GM21825 (cell line): ENCODE measurements around the gene YY1.
"Not testable (repeated sequence)": the region's sequence is repeated elsewhere in the genome, so short reads cannot be mapped to it uniquely, and the experiment has no call there.

ENCODE experiments used
- ATAC-seq: cut with Tn5 transposase; IDR thresholded peaks from one replicate; pipeline ENCODE4 v1.9.1; 2021; ENCODE audit warnings: mild to moderate bottlenecking, moderate library complexity; ENCODE audit not compliant: unreplicated experiment

YY1 gene

DNA sequence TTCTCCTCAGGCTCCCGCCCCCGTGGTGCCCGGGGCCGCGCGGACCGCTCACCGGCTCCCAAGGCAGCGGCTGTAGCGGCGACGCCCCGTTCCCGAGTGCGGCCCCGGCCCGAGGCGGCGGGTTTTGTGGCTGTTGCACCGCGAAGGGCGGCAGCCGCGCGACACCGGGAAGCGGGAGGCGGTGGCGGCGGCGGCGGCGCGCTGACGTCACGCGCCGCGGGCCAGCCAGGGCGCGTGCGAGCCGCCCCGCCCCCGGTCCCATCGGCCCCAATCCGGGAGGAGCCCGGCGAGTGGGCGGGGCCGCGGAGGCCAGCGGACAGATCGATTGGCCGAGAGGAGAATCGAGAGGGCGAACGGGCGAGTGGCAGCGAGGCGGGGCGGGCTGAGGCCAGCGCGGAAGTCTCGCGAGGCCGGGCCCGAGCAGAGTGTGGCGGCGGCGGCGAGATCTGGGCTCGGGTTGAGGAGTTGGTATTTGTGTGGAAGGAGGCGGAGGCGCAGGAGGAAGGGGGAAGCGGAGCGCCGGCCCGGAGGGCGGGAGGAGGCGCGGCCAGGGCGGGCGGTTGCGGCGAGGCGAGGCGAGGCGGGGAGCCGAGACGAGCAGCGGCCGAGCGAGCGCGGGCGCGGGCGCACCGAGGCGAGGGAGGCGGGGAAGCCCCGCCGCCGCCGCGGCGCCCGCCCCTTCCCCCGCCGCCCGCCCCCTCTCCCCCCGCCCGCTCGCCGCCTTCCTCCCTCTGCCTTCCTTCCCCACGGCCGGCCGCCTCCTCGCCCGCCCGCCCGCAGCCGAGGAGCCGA lies at the start of gene YY1:
TSS of gene YY1 (plus strand) at position 726 of the 792 bp plus-strand sequence. CDS start 101 bp downstream, outside the sequence.
- peak; percentile 74 for ATAC-seq

DNA sequence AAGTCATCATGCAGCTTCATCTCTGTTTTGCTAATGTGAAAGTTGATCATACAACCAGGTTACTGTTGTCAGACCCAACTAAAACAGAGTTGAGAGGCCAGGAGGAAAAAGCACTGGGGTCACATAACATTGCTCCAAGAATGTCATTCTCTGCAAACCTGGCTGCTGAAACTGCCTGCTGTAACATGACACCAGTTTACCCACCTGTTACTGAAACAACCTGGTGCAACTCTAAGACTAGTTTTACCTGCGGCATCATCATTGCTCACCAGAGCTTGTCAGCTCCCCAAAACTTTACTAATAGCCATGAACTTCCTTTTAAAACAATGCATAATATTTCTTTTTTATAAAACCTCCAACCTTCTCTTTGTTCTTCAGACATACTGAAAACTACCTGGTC lies 48.8 kb upstream of the YY1 start:
- ATAC-seq = no peak

DNA sequence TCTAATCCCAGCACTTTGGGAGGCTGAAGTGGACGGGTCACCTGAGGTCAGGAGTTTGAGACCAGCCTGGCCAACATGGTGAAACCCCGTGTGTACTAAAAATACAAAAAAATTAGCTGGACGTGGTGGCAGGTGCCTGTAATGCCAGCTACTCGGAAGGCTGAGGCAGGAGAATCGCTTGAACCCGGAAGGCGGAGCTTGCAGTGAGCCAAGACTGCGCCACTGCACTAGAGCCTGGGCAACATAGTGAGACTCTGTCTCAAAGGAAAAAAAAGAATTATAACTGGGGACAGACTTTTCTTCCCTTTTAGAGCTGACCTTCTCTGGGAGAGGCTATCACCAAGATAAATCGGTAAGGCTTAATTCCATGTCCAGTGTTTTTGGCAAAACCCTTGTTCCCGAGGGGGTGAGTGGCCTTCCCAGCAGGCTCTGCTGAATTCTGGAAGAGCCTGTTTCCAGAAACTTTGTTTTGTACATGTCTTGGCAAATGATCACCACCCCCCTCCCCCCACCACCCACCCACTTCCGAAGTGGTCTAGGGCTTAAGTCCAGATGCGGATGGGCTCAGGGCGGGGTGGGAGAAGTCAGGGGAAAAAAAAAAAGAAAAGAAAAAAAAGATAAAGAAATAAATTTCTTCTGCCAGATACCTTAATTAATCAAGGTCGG lies 47.2 kb upstream of the YY1 start:
- ATAC-seq = no peak

DNA sequence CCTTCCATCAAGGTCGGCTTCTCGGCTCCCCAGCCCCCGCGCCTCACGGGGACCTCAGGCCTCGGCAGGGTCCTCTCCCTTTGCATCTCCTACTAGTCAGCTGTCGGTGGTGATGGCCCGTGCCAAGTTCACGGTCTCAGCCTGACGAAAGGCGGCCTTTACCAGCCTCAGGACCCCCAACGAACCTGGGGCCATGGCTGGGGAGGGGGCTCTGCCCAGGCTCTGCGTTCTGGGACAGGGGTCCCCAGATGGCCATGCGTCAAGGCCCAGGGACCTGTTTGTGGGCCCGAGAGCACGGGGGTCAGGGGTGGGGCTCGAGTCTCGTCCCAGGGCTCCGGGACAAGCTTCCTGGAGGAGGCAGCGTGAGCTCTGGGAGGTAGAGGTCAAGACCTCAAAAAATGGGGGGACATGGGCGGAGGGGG lies 46.7 kb upstream of the YY1 start:
- ATAC-seq = no peak

DNA sequence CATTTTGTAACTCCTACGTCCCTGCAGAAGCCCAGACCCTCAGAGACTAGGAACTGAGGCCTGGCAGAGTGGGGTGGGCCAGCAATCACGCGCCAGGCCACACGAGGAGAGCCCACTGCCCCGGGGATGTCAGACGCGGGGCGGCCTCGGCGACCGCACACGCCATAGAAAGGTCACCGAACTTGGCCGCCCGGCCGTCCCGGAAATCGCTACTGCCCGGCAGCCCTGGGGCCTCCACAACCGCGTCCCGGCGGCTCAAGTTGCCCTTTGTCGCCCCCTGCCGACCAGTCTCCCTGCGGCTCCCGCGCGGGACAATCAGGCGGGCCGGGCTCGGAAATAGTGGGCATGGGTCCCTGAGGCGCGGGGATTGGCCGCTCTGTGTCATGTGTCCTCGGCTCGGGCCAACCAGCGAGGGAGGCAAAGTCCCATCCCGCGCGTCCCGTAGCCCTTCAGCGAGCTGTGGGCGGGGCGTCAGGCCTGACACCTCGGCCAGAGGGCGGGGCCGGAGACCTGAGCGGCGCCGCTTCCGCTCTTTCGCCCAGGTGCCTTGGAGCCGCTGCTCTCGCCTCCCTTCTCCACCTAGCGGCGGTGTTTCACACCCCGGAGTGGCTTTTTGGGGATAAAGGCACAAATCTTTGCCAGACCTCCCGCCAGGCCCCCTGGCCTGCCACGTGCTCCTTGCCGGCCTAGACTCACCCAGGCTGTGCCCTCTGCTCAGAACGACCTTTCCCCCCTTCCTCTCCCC lies 46.1 kb upstream of the YY1 start:
- ATAC-seq = peak; percentile 97

DNA sequence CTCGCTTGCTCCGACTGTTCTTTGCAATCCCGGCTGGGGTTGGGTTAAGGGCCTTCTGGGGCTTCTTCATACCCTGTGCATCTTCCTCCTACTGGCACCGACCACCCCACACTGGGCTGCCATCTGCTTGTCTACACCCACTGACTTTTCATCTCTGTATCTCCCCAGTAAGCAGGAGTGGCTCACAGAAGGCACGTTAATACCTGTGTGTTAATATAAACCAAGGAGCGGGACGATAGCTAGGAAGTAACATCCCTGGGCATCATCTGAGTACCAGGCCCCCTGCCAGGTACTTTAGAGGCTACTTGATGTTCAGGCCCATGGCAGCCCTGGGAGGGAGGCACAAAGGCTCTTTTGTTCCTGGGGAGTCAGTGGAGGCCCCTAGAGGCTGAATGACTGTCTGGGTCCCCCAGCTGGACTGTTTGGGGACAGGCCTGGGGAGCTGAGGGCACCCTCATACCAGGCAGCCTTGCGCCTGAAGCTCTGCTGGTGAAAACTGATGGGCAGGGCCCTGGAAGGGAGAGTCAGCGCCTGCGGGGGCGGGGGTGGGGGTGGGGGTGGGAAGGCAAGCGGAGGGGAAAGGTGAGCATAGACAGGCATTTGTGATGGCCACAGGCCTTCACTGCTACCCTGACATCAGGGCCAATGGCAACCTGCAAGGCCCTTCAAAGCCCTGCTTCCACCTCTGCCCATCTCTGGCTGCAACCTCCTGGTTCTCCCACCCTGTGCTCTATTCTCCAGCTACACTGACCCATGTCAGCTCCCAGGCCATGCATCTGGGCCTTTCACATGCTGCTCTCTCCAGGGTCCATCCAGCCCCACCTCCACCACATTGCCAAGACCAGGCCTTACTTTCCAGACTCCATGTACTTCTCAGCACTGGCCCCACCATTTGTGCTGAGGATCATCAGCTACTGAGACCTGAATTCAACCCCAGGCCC lies 45.3 kb upstream of the YY1 start:
- ATAC-seq = no peak

DNA sequence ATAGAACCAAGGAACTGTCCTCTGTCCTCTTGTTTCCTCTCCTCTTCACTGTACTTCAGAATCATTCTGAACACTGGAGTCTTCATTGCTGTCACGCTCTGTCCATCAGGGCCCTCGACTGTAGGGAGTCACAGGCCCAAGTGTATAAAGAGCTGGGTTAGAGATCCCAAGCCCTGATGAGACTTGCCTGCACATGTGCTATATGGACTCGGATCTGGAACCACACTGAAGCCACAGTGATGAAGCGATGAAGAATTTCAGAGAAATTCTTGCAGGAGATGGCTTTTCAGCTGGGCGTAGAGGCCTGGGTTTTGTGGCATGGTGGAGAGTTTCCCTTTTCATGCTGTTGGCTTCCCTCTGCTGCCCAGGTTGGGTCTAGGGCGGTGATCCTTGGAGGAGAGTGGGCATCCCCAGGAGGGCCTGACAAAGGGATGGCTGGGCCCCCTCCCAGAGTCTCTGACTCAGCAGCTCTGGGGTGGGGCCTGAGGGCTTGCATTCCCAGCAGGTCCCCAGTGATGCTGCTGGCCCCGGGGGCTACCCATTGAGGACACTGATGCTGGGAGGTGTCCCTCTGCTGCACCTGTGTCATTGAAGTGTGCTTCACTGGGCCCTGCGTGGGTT lies 39.6 kb upstream of the YY1 start:
- no peak for ATAC-seq

DNA sequence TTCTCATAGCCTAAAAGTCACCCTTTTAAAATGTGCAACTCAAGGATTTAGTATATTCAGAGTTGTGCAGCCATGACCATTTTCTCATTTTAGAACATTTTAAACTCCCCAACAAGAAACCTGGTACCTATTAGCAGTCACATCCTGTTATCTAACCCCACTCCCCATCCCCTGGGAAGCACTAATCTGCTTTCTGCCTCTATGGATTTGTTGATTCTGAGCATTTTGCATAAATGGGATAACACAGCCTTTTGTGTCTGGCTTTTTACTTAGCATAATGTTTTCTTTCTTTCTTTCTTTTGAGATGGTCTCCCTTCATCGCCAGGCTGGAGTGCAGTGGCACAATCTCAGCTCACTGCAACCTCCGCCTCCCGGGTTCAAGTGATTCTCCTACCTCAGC lies 38.6 kb upstream of the YY1 start:
- ATAC-seq = no peak

DNA sequence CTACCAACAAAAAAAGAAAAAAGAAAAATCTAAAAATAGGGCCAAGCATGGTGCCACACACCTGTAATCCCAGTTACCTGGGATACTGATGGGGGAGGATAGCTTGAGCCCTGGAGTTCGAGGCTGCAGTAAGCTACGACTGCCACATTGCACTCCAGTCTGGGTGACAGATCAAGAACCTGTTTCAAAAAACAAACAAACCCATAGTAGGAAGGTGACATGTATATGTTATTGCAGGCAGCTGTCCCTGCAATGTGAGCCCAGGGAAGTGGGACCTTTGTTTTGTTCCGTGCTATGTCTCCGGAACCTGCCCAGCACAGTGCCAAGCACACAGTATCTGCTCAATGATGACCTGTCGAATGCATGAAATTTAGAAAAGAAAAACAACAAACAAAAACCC lies 37.2 kb upstream of the YY1 start:
- ATAC-seq = no peak

DNA sequence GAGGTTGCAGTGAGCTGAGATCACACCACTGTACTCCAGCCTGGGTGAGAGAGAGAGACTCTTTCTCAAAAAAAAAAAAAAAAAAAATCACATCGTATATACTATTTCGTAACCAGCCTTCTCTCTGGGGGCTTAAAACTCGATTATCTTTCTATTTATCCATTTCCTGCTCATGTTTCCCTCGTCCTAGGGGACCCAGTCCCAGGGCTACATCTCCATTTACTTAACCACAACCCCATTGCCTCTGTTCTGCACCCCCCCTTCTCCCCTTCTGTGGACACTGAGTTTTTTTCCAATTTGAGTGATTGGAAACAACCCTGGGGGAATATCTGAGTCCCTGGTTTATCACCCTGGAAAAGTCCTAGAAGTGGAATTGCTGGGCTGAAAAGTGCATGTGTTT lies 36.2 kb upstream of the YY1 start:
- no peak for ATAC-seq

DNA sequence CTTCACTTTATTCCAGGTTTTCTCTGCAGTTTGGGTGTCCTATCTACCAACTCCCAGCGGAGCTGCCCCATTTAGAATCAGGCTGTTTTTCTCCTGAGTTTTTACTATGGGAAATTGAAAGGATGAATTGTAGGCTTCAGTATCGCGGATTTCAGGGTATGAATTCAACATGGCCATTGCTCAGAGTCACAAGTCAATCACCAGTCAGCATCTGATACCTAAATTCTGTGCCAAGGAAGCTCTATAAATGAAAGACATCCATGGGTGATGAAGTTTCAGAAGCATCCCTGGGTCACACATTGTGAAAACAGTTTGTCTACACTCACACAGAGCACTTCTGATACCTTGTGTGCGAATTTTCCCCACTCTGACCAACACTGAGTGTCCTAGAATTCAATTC lies 35.8 kb upstream of the YY1 start:
- no peak for ATAC-seq

DNA sequence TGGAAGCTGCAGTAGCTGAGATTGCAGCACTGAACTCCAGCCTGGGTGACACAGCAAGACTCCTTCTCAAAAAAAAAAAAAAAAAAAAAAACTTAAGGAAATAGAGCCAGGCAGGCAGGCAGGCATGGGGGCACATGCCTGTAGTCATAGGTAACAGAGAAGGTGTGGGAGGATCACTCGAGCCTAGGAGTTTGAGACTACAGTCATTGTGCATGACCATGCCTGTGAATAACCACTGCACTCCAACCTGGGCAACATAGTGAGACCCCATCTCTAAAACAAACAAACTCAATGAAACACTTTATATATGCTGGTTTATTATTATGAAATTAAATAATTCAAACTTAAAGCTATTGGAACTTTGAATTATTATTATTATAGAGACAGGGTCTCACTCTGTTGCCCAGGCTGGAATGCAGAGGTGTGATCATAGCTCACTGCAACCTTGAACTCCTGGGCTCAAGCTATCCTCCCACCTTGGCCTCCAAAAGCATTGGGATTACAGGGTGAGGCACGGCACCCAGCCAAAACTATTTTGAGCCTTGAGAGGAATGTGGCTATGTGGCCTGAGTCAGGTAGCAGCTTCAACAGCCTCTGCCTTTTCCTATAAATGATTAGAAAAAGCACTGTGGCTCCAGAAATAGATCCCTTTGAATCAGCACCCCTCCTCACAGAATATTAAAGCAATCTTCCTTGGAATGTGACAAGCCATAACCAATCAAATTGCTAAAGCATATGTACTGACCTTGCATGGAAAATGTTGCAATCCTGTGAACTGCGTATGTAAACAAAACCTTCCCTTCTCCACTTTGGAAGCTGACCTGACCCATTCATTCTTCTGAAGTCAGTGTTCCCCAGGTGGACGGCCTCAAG lies 34.7 kb upstream of the YY1 start:
- no peak for ATAC-seq

DNA sequence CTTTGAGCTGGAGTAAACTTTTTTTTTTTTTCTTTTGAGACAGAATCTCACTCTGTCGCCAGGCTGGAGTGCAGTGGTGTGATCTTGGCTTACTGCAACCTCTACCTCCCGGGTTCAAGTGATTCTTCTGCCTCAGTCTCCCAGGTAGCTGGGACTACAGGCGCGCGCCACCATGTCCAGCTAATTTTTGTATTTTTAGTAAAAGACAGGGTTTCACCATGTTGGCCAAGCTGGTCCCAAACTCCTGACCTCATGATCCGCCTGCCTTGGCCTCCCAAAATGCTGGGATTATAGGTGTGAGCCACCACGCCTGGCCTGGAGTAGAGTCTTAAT lies 34.1 kb upstream of the YY1 start:
- not testable (repeated sequence) for ATAC-seq

DNA sequence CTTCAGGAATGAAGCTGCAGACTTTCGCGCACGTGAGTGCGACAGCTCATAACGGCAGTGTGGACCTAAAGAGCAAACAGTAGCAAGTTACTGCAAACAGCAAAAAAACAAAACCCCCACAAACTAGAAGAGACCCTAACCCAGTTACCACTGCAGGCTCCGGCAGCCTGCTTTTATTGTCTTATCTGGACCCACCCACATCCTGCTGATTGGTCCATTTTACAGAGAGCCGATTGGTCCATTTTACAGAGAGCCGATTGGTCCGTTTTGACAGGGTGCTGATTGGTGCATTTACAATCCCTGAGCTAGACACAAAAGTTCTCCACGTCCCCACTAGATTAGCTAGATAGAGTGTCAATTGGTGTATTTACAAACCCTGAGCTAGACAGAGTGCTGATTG lies 31.4 kb upstream of the YY1 start:
- not testable (repeated sequence) for ATAC-seq

DNA sequence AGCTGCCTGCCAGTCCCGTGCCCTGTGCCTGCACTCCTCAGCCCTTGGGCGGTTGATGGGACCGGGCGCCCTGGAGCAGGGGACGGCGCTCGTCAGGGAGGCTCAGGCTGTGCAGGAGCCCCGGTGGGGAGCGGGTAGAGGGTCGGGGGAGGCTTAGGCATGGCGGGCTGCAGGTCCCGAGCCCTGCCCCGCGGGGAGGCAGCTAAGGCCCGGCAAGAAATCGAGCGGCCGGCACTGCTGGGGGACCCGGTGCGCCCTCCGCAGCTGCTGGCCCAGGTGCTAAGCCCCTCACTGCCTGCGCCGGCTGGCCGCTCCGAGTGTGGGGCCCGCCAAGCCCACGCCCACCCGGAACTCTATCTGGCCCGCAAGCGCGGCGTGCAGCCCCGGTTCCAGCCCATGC lies 30.8 kb upstream of the YY1 start:
- ATAC-seq = not testable (repeated sequence)

DNA sequence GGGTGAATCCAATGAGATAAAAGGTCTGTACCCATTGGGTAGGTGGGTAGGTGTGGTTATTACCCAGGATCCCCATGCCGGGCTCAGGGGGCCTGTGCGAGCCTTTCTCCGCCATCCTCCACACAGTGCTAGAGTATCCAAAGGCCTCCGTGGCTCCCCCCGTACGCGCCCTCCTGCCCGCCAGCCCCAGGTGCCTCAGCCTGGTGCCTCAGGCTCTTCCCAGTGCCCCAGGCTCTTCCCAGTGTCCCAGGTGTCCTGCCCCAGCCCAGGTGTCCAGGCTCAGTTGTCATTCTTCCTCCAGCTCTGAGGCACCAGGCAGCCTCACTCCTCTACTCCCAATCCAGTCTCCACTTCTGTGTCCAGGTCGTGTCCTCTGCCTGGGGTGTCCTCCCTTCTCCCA lies 27.6 kb upstream of the YY1 start:
- no peak for ATAC-seq

DNA sequence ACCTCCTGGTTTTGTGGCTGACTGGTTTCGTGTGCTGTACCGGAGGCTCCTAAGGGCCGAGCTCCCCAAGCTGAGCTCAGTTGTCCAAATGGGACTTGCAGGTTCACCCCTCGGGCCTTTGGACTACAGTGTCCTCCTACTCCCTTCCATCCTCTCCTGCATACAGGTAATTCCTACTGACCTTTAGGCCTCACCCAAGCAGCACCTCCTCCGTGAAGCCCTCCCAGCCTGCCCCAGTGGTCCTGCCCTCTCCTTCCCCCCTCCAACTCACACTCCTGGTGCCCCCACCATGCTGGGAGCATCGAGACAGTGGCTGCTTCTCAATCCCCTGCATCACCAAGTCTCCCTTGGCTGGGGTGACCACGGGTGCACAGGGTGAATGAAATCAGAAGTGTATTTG lies 27.1 kb upstream of the YY1 start:
- ATAC-seq = no peak

DNA sequence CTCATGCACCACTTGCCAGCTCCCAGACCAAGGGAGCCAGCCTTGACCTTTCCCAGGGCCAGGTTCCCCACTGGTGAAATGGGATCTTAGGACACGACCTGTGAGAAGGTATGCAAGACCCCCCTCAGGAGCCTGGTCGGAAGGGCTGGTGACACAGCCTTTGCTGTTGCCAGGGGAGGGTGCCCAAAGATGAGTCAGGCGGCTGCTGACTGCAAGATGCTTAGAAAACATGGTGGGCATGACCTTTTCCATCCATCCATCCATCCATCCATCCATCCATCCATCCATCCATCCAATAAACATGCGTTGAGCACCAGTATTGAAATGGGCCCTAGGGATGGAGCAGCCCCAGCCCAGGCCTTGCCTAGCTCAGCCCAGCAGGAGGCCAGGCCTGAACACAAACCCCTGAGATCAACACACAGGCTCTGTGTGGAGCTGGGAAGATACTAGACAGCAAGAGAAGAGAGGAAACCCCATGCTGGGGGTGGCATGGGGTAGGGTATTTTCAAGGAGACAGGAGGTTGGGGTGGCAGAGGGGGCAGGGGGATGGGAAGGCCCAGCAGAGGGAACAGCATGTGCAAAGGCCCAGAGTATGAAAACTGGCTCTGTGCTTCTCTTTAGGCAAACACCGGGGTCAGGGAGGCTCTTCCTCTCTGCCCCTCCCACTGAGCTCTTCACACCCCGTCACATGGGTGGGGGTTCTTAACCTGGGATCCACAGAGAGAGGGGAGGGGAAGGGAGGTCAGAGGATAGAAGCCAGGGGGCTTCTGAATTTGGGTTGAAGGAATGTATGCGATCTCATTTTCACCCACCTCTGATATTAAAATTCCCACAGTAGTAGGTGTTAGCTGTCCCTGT lies 26.2 kb upstream of the YY1 start:
- ATAC-seq = no peak

DNA sequence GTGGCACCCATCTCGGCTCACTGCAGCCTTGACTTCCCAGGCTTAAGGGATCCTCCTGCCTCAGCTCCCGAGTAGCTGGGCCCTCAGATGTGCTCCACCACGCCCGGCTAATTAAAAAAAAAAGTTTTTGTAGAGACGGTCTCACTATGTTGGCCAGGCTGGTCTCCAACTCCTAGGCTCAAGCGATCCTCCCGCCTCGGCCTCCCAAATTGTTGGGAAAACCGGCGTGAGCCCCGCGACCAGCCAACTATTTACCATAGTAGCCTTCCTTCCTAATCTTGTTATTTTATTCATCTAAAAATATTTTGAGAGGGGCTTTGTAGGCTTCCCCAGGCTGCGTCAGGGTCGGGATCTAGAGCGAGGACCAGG lies 25.4 kb upstream of the YY1 start:
- ATAC-seq = no peak
